A673 (cell line): ENCODE results near the gene MVK.

Source experiments
- EZH2 ChIP-seq: fragments of 200-600 bp; sonication (generic); IDR thresholded peaks from 2 replicates; pipeline ENCODE4 v1.6.1; 2017; ENCODE audit warnings: borderline replicate concordance, low read depth, mild to moderate bottlenecking, mixed read lengths, antibody characterized with exemption, low read length; ENCODE audit not compliant: poor library complexity, severe bottlenecking
- TF ChIP-seq, protein P1 (sequence below): fragments of 300-800, 200-600 bp; sonication (generic); conservative IDR thresholded peaks from 2 replicates; pipeline ENCODE4 v1.5.1; 2017; ENCODE audit warnings: low read depth, mild to moderate bottlenecking, antibody characterized with exemption, low read length, moderate library complexity, mixed read lengths

DNA sequence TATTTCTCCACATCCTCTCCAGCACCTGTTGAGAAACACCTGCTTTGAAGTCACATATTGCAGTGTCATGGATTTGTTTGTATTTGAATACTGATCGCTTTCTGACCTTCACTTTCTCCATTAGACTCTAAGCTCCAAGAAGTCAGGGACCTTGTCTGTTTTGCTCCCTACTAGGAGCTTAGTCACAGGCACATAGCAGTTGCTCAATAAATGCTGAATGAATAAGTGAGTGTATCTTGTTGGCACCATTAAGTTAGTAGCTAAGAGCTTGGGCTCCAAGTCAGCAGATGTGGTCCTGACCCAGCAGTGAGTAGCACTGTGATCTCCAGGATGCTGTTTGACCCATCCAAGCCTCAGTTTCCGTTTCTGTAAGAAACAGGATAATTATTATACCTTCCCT is 10.1 kb downstream of the MVK start:
- TF ChIP-seq, protein P1, sequence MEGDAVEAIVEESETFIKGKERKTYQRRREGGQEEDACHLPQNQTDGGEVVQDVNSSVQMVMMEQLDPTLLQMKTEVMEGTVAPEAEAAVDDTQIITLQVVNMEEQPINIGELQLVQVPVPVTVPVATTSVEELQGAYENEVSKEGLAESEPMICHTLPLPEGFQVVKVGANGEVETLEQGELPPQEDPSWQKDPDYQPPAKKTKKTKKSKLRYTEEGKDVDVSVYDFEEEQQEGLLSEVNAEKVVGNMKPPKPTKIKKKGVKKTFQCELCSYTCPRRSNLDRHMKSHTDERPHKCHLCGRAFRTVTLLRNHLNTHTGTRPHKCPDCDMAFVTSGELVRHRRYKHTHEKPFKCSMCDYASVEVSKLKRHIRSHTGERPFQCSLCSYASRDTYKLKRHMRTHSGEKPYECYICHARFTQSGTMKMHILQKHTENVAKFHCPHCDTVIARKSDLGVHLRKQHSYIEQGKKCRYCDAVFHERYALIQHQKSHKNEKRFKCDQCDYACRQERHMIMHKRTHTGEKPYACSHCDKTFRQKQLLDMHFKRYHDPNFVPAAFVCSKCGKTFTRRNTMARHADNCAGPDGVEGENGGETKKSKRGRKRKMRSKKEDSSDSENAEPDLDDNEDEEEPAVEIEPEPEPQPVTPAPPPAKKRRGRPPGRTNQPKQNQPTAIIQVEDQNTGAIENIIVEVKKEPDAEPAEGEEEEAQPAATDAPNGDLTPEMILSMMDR = no peak
- no peak for TF ChIP-seq EZH2
